Breast epithelium (tissue), 3 donors: ENCODE results near the gene MACC1.

Experiments
- CTCF ChIP-seq, 3 donors: fragments of 450-650 bp; IDR thresholded peaks; one replicate each; pipeline ENCODE4 v1.5.1; 2016 to 2017; ENCODE audit warnings: antibody characterized with exemption in 3 of 3, mild to moderate bottlenecking in 3 of 3, moderate library complexity in 3 of 3
- POLR2A ChIP-seq: fragments of 450-650 bp; IDR thresholded peaks from one replicate; pipeline ENCODE4 v1.6.1; 2016; ENCODE audit warnings: antibody characterized with exemption, mild to moderate bottlenecking, moderate library complexity

GRCh38 chr7:20197837-20198236 is 19.3 kb downstream of the MACC1 start:
- TF ChIP-seq CTCF (IDR thresholded peaks at IDR 0.05) (peak in 1 of 3 donors; percentile 12), POLR2A (no peak)
